ENCODE results near the gene SAMD4A.

GRCh38 chr14:54631016-54631415 is 64.1 kb downstream of the SAMD4A start:
- TF ChIP-seq CTCF (conservative IDR thresholded peaks at IDR 0.05): no peak
- TF ChIP-seq EZH2 (IDR thresholded peaks at IDR 0.05; ENCODE audit: low read depth): no peak

Measured in PC-9 (cell line).